ENCODE measurements around the gene EBLN2.
"Not testable (repeated sequence)": the region's sequence is repeated elsewhere in the genome, so short reads cannot be mapped to it uniquely, and the experiment has no call there.

EBLN2 gene

DNA sequence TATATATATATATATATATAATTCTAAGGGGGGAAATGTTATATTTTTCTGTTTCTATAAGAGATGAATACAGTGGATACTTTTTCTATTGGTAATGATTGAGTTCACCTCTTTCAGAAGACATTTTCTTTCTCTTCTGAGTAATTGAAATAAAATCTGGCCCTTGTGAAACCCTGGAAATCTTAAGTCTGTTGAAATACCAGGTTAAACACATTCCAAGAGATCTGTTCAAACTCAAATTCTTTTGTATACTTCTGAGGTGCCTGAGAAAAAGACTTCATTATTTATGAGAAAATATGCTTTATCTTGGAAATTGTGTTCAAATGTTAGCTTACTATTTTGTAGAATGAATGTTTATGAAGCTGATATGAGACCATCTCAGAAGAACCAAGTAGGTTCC lies 4.8 kb downstream of the EBLN2 start:
- not testable (repeated sequence) for DNase-seq

DNA sequence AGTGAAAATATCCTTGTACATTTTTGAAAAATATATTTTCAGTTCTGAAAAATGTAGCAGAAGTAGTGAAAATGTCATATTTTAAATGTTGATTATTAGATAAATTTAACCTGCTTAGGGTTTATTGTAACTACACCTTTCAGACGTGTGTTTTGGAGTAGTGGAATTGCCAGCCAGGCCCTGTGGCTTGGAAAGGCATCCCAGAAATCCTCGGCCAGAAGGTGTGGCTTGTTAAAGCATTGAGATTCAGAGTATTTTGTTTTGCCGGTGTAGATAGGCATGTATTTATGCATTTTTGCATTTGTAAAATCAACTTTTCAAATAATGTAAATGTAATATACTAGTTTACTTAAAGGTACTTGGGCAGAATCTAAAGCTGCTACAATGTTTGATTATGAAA lies 7.0 kb downstream of the EBLN2 start:
- DNase-seq = no peak

DNA sequence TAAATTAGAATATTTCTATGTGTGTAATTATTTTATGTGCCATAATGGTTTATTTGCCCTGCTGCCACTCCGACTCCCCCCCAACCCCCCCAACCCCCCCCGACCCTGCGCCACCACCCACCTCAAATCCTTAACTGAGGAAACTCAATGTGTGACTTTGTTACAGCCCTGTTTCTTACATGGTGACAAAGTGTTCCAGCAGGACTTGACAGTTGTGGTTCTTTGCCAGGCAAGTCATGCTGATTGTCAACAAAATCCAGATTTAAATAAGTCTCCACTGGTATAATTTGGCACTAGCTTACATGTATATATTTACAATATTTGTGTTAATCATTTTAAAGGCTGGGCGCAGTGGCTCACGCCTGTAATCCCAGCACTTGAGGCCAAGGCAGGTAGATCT lies 7.7 kb downstream of the EBLN2 start:
- no peak for DNase-seq

DNA sequence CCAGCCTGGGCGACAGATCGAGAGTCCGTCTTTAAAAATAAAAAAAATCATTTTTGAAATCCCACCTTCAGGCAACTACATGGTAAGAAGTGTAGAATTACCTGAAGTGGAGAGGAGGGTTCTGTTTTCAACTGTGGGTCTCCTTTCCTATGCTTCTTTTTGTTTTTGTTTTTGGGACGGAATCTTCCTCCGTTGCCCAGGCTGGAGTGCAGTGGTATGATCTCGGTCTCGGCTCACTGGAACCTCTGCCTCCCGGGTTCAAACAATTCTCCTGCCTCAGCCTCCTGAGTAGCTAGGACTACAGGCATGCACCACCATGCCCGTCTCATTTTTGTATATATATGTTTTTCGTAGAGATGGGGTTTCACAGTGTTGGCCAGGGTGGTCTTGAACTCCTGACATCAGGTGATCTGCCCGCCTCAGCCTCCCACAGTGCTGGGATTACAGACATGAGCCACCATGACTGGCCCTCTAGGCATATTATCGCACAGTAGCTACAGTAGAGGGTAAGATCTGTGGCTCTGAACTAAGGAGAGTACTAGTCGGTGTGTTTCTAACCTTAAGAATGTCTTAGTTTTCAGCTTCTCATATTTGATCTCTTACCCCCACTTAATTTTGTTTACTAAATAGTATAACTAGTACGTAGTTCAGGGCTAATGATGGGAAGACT lies 8.5 kb downstream of the EBLN2 start:
- no peak for DNase-seq

DNA sequence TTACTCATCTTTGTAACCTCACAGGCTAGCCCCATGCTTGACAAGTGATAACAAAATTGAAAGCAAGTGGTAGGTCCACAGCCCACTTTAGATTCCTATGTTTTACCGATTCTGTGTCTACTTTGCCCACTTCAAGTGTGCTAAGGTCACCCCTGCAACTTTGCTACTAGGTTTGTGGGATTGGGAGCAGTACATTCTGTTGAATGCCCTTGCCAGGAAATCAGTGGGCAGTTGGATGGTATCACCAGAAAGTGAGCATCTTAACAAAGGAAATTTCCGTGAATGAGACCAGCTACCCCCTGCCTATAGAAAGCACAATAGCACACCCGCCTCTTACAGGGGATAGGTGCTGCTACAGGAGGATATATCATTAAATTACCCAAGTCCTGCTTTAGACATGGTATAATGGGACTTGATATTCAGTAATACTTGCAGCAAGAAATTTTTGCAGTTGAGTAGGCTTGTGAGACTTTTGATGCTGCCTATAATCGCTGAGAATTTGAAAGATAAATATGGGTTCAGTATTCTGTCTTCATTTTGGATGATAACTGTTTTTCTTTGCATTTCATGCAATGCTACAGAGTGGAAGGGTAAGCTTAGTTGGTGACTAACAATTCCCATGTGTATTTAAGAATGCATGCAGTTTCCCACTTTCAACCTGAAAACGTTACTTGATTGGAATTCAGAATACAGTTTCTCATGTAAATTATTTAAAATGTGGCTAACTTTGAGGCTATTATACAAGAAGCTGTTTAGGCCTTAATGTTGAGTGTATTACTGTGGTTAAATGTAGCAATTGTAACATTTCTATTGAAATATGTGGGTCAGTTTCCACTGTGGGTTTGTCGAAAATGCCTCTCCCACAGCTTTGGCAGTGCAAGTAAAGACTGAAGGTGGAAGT lies 9.5 kb downstream of the EBLN2 start:
- no peak for DNase-seq

DNA sequence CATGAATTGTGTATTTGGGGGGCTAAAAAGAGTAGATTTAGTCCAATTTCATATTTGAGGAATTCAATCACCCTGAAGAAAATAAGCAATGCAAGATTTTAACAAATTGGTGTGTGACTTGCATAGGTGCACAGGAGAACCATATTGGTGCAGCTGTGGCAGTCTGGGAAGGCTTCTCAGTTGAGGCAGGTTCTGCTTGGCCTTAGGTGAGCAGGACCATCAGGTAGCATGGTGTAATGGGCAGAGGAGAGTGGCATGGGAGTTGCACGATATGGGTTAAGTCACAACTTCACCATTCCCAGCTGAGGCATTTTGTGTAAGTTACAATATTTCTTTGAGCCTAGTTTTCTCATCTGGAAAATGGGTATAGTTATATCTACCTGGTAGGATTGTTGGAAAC lies 10.5 kb downstream of the EBLN2 start:
- no peak for DNase-seq

DNA sequence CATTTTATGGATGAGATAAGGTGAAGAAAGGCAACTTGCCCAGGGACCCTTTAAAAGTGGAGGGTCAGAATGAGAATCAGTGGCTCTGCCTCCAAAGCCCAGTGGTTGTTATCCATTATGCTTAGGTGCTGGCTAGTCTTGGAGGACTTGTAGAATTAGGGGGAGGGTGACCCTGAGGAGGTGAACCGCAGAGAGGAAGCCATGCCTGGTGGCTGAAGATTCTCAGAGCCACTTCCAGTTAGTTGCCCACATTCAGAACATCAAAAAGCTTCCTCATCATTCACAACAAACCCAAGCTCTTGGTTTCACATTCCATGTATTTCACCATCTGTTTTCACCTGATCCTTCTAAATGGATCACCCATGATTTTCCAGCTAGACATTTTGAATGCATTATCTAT lies 11.2 kb downstream of the EBLN2 start:
- peak in 1 of 5 experiments; percentile 32 for DNase-seq

DNA sequence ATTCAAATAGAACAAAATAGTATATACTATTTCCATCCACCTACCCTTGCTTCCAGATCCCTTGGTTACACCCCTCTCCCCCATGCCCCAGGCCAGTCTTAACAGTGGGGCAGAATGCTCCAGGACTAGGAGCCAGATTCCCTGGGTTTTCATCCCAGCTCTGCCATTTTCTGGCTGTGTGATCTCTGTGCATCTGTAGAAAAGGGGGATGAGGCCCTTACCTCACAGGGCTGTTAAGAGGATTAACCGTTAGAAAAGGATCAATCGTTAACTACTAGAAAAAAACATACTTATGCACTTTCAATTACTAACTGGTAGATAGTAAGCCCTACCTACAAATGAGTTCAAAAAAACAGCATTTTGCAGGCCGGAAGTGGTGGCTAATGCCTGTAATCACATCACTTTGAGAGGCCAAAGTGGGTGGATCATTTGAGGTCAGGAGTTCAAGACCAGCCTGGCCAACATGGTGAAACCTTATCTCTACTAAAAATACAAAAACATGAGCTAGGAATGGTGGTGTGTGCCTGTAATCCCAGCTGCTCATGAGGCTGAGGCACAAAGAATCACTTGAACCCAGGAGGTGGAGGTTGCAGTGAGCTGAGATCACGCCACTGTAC lies 11.7 kb downstream of the EBLN2 start:
- no peak for DNase-seq

DNA sequence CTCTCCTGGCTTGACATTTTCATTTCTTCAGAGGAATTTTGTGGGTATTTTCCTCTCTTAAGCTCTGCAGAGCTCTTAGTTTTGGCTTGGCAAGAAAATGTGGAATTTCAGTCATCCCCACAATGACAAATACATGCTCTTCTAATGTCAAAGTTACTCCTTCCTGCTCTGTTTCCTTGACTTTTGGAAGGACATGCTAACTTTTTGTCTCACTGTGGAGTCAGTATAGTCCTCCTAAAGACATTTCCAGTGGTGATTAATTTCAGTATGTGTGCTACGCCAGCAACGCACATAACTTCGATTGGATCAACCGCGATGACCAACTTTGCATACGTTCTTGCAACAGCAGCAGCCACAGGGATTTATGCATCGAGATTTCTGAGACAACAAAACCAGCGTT lies 13.3 kb downstream of the EBLN2 start:
- no peak for DNase-seq

DNA sequence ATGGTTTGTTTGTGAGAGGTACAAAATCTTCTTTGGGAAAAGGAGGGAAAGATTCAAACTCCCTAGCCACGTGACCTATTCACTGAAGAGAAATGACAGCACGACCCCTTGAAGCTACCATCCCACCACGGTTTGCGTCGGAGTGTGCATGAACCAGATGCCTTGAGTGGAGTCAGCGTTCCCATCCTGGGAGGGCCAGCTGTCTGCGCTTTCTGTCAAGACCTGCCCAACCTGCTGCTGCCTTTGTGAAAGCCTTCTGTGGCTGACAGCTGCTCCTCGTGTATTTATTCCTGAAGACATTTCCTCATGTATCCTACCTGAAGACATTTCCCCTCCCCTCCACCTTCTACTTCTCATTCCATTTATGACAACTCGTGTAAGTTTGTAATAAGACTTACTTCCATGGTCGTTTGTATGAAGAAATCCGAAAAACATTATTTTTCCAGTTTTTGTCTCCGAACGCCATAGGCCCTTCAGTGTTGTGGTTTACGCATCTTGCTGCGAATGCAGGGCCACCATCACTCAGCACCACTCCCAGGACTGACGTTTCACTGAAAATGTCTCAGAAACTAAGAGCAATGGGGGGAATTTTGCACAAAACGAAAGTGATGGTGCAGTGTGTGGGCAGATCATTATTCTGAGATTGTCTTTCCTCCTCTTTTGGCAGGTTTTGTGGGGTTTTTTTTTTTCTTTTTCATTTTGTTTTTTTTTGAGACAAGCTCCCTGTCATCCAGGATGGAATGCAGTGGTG lies 18.9 kb downstream of the EBLN2 start:
- DNase-seq = peak in 1 of 5 experiments; percentile 52

DNA sequence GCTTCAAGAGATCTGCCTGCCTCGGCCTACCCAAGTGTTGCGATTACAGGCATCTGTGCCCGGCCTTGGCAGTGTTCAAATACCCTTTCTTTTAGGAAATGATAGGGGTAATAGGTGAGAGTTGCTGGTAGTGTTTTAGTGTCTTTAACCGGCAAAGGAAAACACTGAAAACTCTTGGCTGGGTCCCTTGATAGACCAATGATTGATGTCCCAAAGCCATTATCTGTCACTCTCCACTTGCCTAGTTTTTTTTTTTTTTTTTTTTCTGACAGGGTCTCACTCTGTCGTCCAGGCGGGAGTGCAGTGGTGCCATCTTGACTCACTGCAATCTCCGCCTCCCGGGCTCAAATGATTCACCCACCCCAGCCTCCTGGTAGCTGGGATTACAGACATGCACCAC lies 19.7 kb downstream of the EBLN2 start:
- DNase-seq = no peak

DNA sequence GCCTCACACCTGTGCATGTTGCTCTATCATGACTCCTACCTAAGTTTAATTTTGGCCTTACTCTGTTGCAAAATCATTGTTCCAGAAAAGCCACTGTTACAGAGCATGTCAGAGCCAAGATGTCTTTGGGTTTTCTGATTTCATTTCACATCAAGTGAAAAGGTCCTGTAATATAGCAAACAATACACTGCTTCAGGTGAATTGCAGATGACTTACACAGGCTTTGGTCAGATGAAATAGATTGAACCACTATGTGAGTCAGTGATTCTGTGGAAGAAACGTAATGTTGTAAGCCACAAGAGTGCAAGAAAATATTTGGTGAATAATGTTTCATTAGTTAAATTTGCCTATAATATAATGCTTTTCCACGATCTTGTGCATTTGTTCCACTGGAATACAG lies 22.7 kb downstream of the EBLN2 start:
- no peak for DNase-seq

DNA sequence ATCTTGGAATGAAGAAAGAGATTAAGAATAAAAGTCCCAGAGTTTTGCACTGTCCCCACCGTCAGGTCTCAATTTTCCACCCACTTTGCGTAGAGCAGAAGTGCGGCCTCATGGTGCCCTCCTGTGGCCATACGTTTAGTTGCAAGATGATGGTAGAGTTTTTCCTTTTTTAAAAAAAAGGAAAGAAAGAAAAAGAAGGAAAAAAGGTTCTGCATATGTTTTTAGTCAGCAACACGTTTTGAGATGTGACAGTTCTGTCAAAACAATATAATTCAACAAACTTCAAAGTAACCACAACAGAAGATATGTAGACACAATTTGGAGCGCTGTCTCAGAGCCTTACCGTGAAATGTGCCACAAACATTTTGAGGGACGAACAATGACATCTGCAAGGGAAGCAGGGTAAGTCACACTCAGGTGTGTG lies 24.6 kb downstream of the EBLN2 start:
- DNase-seq = peak in 4 of 5 experiments; percentile 12 to 32 (median 26)

DNA sequence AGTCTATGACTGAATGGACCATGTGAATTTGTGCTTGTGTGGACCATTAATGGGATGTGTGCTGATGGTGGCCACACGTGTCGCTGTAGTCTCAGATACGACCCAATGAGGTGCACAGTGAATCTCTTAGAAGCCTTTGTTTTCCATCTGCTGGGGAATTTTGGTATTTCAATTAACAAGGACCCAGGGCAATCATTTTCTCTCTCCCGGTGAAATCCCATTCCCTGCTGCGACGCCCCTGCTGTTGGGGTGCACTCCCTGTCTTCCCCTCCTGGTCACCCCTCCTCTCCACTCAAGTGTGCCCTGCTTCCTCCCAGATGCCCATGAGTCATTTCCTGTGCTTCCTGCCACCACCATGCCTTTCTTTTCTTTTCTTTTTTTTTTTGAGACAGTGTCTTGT lies 32.7 kb downstream of the EBLN2 start:
- no peak for DNase-seq

DNA sequence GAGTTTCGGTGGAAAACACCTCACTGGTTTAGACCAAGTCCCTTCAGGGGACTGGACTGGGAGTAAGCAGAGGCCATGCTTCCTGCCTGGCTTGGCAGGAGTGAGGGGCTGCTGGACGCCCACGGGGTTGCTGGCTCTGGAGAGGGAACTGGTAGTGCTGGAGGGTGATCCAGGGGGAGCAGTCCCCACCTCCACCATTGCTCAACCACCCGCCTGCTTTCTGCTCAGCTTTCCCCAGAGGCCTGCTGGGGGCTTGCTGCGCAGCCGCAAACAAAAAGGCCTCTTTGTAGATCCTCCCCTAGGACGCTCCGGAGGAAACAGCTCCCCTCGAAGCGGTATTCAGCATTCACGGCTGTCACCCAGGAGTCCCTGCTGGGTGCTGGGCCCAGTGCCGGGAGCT lies 33.5 kb downstream of the EBLN2 start:
- no peak for DNase-seq

DNA sequence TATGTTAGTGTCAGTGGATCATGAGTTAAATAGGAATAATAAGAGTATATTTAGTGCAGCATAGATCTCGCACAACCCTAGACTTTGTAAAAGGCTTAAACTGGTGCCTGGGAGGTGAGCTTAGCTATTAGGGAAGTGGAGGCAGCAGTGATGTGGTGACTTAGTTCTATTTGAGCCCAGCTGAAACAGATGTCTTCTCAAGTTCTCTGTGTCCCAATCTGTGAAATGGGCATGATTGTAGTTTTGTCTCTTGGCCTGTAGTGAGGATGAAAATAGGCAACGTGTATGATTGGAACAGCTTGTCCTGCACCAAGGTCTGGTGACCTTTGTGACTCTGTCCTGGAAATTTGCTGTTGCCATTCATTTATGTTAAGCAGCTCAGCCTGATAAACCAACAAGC lies 34.7 kb downstream of the EBLN2 start:
- no peak for DNase-seq

DNA sequence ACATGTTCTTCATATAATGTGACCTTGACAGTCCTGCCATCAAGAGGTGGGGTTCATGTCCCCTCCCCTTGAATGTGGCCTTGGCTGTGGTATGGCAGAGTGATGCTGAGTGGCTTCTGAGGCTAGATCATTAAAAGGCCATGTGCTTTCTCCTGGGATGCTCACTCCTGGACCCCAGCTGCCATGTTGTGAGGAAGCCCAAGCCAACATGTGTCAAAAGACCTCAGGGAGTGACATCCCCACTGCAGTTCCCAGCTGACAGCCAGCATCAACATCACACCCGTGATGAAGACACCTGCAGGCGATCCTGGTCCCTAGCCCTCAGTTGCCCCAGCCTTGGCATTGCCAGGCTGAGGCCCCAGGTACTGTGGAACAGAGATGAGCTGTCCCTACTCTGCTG lies 36.6 kb downstream of the EBLN2 start:
- no peak for DNase-seq

DNA sequence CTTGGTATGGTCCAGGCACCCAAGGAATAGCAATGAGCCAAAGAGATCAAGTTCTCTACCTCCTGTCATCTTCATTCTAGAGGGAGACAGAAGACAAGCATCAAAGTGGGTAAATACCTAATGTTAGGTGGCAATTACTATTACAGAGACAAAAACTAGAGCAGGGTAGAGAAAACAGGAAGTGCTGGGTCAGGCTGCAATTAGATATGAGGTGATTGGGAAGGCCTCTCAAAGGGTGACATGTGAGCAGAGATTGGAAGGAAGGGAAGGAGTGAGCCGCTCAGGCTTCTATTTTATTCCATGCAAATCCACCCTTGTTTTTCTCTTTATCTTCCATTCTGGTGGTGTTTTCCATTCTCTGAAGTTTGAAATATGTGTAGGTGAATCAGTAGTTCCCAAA lies 37.4 kb downstream of the EBLN2 start:
- DNase-seq = no peak

DNA sequence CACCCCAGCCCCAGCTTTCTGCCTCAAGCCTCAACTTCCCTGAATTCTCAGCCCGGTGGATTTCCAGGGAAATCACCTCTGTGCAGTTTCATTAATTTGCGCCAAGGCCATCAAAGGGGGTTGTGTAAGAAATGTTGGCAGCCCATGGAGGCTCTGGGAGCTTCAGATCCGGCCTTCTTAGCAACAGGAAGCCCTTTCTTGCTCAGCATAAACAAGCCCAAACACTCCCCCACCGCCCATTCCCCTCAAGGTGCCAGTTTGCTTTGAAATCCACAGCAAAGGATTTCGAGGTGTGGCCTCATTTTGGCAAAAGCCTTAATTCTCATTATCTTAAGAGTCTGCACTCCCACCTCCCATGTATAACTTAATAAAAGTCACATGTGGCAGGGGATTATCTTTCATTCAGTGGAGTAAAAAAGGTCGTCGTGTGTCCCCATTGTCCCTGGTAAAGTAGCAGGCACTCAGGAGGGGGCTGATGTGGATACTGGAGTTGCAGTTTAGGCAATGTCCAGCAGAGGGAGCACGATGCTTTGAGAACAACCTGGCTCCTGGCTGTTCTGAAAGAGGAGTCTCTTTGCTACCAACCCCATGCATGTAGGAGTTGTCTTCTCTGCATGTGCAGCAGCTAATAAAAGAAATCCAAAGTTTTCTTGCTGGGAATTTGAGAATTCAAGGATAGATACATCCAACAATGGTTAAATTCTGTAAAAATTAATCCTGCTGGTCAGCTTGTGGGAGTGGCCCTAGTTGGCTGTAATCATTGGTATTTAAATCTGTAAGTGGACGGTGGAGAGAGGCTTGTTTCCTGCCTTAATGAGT lies 39.5 kb downstream of the EBLN2 start:
- peak; percentile 22 to 72 (median 51) for DNase-seq

DNA sequence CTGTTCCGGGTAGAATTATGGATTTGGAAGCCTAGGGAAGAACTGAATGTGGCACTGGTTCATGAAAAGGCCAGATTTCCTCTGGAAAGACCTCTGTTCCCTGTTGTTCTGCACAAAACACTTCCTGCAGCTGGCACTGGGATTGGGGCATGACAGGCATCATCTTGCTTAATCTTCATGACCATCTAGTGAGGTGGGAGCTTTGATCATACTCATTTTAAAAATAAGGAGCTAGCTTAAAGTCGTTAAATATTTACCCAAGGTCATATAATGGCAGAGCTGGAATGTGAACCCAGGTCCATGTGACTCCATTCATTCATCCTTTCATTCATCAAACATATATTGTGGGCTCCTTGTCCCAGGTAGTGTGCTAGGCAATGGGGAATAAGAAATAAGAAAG lies 40.4 kb downstream of the EBLN2 start:
- DNase-seq = no peak

DNA sequence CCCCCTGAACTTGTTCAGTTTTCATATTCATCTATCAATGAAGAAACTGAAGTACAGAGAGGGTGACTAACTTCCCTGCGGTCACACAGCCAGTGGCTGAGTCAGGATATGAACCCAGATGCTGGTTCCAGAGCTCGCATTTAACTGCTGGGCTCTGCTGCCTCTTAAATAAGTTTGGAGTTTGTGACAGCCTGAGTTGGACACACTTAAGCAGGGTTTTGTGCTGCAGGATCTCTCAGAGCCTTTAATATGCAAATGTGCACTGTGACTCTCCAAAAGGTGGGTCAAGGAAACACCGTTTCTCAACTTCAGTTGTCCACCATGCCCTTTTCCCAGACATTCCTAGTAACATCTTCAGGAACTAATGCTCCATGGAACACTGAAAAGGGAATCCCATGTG lies 45.8 kb downstream of the EBLN2 start:
- no peak for DNase-seq

DNA sequence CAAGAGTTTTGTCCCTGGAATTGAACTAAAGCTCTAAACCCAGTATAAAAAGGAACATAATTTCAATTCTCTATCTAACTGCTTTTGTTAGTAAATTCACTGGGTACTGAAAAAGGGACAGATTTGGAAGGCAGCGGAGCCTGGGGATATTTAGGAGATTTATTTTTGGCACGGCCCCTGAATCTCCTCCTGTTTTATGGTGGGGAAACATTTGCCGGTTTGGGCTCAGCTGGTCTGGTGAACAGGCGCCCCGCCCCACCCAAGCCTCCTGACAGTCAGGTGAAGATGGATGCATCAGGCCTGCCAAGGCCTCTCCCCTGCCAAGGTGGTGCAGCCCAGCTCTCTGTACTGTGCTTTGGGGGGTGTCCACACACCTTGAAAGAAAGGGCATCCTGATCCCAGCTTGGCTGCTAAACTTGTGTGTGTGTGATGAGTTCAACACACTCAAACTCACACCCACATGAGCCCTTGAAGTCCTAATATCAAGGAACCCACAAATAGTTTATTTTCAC lies 46.3 kb downstream of the EBLN2 start:
- DNase-seq = no peak
